ENCODE results near the gene ZBTB7C.
"Not testable (repeated sequence)": the region's sequence is repeated elsewhere in the genome, so short reads cannot be mapped to it uniquely, and the experiment has no call there.

ZBTB7C gene

GRCh38 chr18:48293954-48294898, 115.0 kb downstream of the ZBTB7C start:
- DNase-seq, result peak; percentile 95 to 96

- no peak for DNase-seq
These were observed 116.3 kb downstream of the ZBTB7C start for GRCh38 chr18:48292782-48293424.

GRCh38 chr18:48292229-48292628, 117.0 kb downstream of the ZBTB7C start:
- DNase-seq, result no peak

DNA sequence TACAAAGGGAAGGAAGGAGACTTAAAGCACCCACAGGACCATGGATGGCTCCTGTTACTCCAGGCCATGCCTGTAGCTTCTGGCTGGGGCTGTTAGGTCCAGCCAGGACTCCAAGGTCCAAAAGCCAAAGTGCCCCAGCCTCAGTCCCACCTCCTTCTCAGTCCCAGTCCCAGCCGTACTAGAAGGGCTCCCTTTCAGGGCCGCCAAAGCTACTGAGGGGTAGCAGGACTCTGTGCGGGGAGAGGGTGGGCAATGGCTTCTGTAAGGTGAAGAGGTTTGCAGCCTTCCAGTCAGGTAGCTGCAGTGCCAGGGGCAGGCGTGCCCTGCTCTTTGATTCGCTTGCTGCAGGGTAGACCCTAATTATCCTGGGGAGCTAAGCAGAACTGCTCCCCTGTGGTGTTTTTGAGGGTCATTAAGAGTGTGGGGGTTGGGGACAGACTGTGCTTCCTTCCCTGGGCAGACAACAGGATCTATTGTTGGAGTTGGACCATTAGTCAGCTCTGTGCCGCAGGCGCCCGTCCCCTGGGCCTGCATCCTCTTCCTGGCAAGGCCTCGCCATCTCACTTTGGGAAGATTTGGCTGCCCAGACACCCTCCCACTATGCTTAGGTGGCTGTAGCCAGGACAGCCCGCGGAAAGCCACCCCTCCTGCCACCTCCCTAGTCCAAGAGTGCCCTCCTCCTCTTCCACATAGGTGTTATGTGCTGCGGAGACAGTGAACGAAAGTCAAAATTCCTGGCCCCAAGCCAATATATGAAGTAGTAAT, 118.8 kb downstream of the ZBTB7C start:
- DNase-seq, result no peak

DNA sequence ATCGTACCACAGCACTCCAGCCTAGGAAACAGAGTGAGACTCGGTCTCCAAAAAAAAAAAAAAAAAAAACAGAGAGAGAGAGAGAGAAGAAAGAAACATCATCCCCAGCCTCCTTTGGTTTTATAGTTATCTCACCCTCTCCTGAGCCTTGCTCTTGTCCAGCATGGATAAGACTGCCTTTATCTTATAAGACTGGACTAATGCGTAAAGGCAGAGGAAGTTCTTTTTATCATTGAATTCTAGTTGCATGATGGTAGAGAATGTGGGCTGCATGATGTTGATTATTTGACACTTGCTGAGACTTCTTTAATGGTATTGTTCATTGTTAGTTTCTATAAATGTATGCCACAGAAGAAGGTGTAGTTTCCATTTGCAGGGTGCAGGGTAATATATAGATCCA, 124.4 kb downstream of the ZBTB7C start:
- no peak for DNase-seq

DNA sequence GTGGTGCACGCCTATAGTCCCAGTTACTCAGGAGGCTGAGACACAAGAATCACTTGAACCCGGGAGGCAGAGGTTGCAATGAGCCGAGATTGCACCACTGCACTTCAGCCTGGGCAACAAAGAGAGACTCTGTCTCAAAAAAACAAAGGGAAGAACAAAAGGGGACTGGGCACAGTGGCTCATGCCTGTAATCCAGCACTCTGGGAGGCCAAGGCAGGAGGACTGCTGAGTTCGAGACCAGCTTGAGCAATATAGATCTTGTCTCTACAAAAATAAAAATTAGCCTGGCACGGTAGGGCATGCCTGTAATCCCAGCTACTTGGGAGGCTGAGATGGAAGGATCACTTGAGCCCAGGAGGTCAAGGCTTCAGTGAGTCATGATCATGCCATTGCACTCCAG, 125.2 kb downstream of the ZBTB7C start:
- not testable (repeated sequence) for DNase-seq

GRCh38 chr18:48281460-48281859, 127.7 kb downstream of the ZBTB7C start:
- not testable (repeated sequence) for DNase-seq

GRCh38 chr18:48279312-48279711, 129.9 kb downstream of the ZBTB7C start:
- no peak for DNase-seq

- no peak for DNase-seq
These were observed 131.1 kb downstream of the ZBTB7C start for GRCh38 chr18:48278081-48278480.

DNA sequence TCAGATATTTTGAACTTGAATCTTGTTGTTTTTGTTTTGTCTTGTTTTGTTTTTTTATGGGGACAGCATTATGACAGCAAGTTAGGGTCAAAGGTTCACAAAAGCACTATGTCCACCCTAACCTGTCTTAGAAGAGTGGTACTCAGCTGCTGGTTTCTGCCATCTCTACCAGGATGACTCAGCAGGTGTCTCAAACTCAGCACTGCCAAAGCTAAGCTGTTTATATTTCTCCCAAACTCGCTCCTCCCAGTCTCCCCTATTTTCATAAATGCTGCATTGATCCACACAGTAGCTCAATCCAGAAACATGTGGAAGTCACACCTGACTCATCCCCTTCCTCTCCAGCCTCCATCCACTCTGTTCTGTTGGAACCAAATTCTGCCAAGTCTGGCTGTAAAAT, 134.9 kb downstream of the ZBTB7C start:
- peak in 1 of 2 experiments; percentile 66 for DNase-seq

GRCh38 chr18:48270929-48271328, 138.3 kb downstream of the ZBTB7C start:
- no peak for DNase-seq

DNA sequence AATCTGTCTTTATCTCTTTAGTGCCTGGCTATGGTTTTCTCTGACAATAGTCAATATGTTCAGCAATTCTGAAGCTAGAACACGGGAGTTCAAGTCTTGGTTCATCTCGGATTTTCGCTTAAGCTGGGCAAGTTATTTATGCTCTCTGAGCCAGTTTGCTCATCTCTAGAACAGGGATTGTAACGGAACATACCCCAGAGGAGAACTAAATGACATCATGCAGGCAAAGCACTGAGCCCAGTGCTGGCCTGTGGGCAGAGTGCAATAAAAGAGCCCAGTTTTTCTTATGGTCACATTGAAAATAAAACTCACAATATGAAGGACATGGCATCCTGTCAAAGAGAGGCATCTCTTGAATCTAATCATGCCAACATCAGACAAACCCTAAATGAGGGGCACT, 143.9 kb downstream of the ZBTB7C start:
- no peak for DNase-seq

GRCh38 chr18:48263914-48264902, 145.0 kb downstream of the ZBTB7C start:
- no peak for DNase-seq

DNA sequence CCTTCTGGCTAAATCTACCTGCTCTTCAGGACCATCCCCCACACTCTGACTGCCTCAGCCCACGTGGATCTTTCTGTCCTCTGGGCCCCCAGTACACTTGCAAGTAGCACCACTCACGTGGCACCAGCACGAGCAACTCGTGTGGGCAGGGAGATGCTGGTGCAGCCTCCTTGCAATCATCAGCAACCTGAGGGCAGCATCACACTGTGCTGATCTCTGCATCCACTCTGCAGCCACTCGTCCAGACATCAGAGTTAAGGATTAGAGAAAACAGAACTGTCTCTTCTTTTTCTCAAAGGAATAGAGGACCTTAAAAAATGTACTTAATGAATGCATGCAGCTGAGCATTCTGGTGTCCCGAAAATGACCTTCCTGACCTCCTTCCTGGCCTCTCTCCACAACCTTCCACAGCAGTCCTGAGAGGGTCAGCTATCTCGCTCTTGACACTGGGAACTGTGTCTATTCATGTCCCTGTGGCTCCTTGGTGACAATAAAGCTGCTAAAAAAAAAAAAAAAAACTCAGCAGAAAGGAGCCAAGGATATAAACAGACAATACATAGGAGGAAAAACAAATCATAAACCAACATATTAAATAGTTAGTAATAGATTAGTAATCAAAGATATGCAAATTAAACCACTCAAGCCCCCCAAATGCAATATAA, 145.9 kb downstream of the ZBTB7C start:
- DNase-seq, result no peak

- DNase-seq, result no peak
These were observed 148.9 kb downstream of the ZBTB7C start for GRCh38 chr18:48260237-48260636.

DNA sequence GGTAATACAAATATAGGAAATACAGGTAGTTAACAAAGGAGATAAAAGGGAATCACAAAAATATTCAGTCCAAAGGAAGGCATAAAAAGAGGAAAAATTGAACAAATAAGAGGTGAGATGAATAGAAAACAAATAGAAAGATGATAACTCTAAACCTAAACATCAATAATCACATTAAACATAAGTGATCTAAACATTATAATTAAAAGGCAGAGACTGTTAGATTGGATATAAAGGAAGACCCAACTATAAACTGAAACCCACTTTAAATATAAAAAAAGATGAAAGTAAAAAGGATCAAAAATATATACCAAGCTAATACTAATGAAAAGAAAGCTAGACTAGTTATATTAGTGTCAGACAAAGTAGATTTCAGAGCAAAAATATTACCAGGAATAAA, 152.3 kb downstream of the ZBTB7C start:
- DNase-seq, result no peak

DNA sequence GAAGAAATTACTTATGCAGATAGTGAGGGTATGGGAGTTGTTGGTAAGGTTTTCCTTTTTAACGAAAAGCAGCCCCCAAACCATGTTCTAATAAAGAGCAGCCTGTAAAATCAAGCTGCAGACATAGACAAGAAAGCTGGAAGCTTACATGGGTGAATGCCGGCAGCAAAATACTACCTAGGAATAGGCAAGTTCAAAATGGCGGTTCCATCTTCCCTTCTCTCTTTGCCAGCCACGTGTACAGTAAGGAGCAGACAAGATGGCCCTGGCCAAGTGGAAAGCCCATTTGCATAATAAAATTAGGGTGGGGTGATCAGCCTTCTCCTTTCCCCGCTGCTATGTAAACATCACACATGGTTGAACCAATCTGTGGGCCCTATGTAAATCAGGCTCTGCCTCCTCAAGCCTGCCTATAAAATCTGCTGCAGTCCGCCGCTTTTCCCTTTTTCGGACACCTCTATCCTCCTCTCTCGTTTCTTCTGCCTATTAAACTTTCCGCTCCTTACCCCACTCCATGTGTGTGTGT, 155.0 kb downstream of the ZBTB7C start:
- DNase-seq, result no peak

GRCh38 chr18:48252525-48252924, 156.7 kb downstream of the ZBTB7C start:
- DNase-seq, result no peak

DNA sequence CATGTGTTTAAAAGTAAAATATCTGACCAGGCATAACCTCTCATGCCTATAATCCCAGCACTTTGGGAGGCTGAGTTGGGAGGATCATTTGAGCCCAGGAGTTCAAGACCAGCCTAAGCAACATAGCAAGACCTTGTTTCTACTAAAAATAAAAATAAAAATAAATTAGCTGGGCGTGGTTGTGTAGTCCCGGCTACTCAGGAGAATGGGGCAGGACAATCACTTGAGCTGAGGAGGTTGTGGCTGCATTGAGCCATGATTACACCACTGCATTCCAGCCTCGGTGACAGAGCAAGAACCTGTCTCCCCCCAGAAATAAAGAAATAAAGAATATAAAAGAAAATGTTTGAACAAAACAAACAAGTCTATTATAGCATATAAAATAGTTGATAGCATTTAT, 158.3 kb downstream of the ZBTB7C start:
- no peak for DNase-seq

DNA sequence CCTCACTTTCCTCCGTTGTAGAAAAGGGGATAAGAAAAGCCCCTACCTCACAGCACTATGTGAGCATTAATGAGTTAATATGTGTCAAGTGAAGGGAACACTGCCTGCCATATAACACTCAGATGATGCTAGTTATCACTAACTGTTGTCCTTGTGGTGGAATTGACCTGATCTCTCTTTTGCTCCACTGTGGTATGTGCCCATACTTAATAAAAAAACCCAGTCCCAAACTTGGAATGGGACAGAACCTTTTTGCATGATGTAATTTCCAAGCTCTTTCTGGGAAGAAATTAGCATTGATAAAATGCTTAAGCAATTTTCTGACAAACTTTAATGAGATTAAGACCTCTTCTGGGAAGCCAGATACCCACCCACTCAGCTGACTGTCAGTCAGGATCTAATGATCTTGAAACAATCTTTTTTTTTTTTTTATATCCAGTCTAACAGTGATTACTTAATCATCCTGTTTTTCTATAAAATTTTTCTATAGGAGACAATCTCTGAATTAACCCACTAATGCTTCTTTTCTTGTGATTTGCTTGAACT, 158.7 kb downstream of the ZBTB7C start:
- no peak for DNase-seq

GRCh38 chr18:48249854-48250253, 159.3 kb downstream of the ZBTB7C start:
- no peak for DNase-seq

Data from SHP77 (cell line).